HG03135 (cell line): Measurements from ENCODE around the gene FBN1.

ENCODE experiments used
- ATAC-seq: cut with Tn5 transposase; IDR thresholded peaks from one replicate; pipeline ENCODE4 v1.9.1; 2021; ENCODE audit warnings: mild to moderate bottlenecking, moderate library complexity; ENCODE audit not compliant: unreplicated experiment

Gene FBN1

DNA sequence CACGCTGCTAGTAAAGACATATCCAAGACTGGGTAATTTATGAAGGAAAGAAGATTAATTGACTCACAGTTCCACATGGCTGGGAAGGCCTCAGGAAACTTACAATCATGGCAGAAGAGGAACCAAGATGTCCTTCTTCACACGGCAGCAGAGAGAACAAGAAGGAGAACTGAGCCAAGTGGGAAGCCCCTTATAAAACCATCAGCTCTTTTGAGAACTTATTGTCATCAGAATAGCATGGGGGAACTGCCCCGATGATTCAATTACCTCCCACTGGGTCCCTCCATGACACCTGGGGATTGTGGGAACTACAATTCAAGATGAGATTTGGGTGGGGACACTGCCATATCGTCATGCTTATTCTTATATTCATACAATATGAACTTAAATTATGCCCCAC lies 265.3 kb downstream of the FBN1 start:
- ATAC-seq = no peak

DNA sequence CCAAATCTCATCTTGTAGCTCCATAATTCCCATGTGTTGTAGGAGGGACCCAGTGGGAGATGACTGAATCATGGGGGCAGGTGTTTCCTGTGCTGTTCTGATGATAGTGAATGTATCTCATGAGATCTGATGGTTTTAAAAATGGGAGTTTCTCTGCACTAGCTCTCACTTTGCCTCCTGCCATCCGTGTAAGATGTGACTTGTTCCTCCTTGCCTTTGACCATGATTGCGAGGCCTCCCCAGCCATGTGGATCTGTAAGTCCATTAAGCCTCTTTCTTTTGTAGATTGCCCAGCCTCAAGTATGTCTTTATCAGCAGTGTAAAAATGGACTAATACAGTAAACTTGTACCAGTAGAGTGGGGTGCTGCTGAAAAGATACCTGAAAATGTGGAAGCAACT lies 269.7 kb downstream of the FBN1 start:
- ATAC-seq = no peak

DNA sequence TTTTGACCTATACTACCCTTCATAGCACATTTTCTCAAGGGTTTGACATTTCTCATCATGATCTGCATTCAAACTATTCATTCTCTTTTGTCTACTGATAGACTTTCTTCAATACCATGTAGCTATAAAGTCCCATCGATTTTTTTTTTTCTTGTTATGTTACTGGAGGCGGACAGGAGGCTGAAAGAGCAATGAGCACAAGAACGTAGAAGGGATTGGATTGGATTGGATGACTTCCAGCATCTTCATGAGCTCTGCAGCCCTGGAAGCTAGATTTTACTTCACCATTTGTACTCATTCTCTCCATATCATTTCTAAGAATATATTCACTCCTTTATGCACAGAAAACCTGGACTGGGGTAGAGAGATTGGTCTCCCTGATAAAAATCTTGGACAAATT lies 271.0 kb downstream of the FBN1 start:
- no peak for ATAC-seq

DNA sequence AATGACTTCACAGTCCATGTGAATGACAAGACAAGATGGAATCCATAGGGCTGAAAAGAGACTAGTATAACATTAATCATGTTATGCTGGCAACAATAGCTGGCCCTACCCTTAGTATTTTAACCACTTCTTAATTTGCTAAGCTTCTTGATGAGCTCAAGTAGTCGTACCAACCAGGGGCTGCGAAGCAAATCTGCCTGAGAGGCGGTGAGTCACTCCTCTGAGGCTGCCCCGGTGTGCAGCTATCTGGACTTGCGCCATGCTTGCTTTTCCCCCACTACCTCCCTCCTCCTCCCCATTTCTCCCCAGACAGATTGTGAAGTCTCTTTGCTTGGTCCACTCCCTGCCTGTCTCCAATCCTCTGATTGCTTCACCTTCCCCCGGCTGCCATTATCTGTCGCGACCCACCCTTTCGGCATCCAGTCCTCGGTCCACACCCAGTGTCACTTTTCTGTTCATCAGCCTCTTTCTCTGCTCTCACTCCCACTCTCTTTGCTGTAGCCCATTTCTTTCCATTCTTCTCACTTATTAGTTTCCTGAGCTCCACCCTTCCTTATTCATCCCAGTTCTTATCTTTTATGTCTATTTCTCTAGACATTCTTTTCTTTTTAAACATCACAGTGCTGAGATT lies 271.6 kb downstream of the FBN1 start:
- no peak for ATAC-seq

DNA sequence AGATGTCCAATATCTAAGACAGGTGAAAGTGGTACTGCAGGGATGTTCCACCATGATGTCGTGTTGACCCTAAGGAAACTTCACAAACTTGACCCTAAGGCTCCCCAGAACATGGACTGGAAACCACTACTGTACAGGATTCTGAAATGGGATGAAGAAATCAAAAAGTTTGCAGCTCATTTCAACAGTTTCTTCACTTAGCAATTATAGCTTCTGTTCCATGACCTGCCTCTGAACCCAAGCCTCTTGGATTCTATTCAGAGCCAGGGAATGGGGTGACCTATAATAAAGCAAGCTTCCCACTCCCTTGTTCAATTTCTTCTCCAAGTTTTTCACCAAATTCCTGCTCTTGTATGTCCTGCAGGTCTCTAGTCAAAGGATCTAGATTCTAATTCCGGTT lies 273.5 kb downstream of the FBN1 start:
- no peak for ATAC-seq

DNA sequence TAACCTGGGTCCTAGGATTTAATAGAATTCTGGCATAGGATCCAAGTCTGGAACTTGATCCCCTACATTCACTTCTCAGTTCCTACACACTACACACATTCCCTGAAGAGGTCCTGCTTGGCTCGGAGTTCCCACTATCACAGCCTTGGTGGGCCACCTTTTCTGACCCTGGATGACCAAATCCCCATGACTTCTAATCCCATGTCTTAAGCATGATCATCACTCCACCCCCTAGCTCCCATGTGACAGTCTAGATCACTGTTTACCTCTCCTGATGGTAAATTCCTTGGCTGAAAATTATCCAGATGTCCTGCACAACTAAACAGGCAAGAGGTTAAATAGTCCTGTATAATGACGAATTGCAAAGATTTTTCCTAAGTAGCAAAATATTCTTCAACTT lies 274.0 kb downstream of the FBN1 start:
- ATAC-seq = no peak

DNA sequence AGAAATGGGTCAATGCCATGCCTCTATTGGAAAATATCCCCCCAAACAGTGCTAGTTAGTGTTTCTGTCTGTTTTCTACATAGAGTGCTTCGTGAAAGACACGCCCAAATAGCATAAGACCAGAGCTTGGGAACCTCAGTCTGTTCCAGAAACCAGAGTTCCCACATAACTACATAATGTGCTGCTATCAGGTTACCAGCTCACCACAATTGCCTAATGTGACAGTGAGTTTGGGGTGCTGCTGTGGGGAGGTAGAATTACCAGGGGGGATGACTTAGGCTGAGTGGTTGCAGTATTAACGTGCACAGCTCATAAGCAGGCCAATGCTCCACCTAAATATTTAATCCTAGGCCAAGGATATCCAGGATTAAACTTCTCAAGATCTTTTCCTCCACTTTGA lies 275.0 kb downstream of the FBN1 start:
- ATAC-seq = no peak

DNA sequence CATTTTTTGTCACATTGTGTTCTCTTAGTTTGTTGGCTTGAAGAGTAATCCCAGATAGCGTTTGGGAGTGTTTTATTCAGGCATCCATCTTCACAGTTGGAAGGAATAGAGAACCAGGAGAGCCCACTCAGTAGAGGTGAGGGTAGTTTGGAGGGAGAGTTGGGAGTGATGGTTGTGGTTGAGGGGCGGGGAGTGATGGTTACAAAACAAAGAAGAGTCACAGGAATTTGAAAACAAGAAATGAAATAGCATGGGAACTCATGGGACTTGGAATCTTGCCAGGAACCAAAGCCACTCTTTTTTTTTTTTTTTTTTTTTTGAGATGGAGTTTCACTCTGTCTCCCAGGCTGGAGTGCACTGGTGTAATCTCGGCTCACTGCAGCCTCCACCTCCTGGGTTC lies 278.0 kb downstream of the FBN1 start:
- no peak for ATAC-seq

DNA sequence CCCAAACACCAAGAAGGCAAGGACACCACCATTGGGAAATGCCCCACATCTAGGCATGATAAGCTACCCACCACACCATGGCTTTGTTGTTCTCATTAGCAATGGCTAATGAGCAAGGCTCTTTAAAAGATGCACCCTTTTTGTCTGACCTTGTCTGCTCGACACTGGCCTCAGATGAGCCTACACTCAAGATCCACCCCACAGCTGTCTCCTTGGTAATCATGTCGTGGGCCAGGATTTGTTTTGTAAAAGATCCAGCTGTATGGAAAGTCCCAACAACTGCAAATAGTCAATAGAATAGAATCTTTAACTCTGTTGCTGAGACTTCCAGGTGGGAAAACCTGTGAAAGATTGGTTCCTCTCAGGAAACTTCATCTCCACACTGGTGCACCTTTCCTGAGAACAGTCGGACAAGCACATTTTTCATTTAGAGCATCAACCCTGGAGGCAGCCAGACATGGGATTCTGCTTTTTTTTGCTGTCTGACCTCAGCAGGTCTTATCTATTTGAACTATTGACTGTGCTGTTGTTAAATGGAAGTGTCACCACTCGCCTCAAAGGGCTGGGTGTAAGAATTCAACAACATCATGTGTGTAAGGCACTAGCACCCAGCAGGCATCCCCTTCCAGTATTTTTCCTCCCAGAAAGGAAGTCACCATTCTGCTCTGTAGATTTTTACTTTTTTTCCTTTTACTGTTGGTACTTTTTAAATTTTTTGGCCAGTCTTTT lies 278.8 kb downstream of the FBN1 start:
- ATAC-seq = no peak

DNA sequence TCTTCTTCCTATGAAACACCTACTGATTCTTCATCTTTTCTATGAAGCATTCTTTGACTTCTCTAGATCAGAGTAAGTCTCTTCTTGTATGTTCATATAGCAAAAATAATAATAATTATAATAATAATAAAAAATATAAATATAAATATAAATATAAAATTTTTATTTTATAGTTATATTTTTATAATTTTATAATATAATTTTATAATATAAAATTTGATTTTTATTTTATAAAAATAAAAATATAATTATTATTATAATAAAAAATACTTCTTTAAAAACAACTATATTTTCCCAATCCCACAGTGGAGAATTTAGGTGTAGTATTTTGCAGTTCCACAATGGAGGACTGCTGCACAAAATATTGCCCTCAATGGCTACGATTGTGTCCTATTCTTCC lies 279.9 kb downstream of the FBN1 start:
- no peak for ATAC-seq

DNA sequence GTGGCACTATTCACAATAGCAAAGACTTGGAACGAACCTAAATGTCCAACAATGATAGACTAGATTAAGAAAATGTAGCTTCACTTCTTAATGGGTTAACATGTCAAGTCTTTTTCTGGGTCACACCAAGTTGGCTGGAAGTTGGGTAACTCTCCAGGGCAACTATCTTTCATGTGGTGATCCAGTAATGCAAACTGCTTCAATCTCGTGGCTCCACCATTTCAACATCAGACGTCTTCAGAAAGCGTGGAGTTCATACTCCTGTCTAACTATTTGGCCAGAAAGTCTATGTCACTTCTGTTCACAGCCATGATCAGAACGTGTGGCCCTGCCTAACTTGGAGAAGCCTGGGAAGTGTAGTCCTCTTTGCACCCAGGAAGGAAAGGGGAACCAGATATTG lies 282.0 kb downstream of the FBN1 start:
- ATAC-seq = no peak

DNA sequence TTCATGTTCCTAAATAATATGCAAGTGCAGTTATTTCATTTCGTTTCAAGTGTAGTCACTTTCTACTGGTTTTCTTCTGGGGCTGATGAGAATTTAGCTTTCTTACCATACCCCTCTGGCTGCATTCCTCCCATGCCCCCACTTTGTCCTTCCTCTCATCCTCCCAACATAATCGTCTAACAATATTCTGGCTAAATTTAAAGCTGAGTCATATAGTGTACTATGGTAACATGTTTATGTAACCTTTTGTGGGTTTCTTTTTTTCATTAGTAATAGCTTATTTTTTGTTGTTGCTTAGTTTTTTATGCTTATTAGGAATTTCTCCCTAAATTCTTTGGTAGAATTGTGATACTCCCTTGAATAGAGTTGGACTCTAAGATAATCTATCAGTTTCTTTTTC lies 283.8 kb downstream of the FBN1 start:
- no peak for ATAC-seq

DNA sequence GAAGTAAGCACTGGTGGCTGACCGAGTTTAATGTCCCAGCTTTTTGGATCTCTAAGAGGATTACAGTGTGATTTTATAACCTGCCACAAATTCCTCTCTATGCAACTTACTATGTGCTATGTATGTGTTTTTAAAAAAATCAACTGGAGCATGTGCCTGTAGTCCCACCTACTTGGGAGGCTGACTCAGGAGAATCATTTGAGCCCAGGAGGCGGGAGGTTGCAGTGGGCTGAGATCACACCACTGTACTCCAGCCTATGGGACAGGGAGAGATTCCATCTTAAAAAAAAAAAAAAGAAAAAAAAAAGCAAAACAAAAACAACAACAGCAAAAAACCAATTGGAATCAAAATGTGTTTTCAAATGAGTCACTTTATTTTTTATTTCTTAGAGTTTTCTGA lies 284.7 kb downstream of the FBN1 start:
- no peak for ATAC-seq
